Astrocyte (in vitro differentiated cells and primary cell): ENCODE measurements around the gene PDPK1. TPM values are rescaled to one million over a fixed set of nuclear protein-coding genes. Genes with fewer than 3 reads are reported as not detected.

Experiments
- DNase-seq: peaks from one replicate; pipeline ENCODE4 v3.0.0-alpha.2; 2010; ENCODE audit warnings: low read depth
- FAIRE-seq: peaks from 2 replicates; lab custom pipeline; 2011; peaks lifted over from hg19 to GRCh38; lab: Jason Lieb, UNC
- H2AFZ ChIP-seq: 2 replicates; pipeline ENCODE4 v1.6.0; 2012; ENCODE audit warnings: low read depth, low read length, inconsistent platforms
- H3K27ac ChIP-seq: 2 replicates; pipeline ENCODE4 v1.5.1; 2011; ENCODE audit warnings: low read depth, low read length, inconsistent platforms
- H3K27me3 ChIP-seq: 2 replicates; pipeline ENCODE4 v1.6.0; 2011; ENCODE audit warnings: low read length, inconsistent platforms; ENCODE audit not compliant: insufficient read depth
- H3K36me3 ChIP-seq: 2 replicates; pipeline ENCODE4 v1.5.1; 2011; ENCODE audit warnings: low read length, inconsistent platforms; ENCODE audit not compliant: insufficient read depth
- H3K4me1 ChIP-seq: 2 replicates; pipeline ENCODE4 v1.5.1; 2011; ENCODE audit warnings: low read length, inconsistent platforms; ENCODE audit not compliant: insufficient read depth
- H3K4me2 ChIP-seq: 2 replicates; pipeline ENCODE4 v1.6.0; 2012; ENCODE audit warnings: low read length, inconsistent platforms
- H3K4me3 ChIP-seq: 2 replicates; pipeline ENCODE4 v1.5.1; 2011; ENCODE audit warnings: low read depth, mild to moderate bottlenecking, low read length, inconsistent platforms; ENCODE audit not compliant: insufficient read depth
- H3K79me2 ChIP-seq: 2 replicates; pipeline ENCODE4 v1.6.0; 2012; ENCODE audit warnings: mild to moderate bottlenecking, low read length, inconsistent platforms; ENCODE audit not compliant: insufficient read depth
- H3K9ac ChIP-seq: 2 replicates; pipeline ENCODE4 v1.6.0; 2012; ENCODE audit warnings: mild to moderate bottlenecking, low read length, inconsistent platforms
- H3K9me3 ChIP-seq: 2 replicates; pipeline ENCODE4 v1.5.1; 2012; ENCODE audit warnings: low read depth, mild to moderate bottlenecking, low read length, inconsistent platforms; ENCODE audit not compliant: insufficient read depth
- H4K20me1 ChIP-seq: 2 replicates; pipeline ENCODE4 v1.6.0; 2012; ENCODE audit warnings: low read length, inconsistent platforms; ENCODE audit not compliant: insufficient read depth
- H3K27ac Mint-ChIP-seq: one replicate; pipeline ENCODE4 v1.8.0; 2021; ENCODE audit warnings: mild to moderate bottlenecking, mixed read lengths; ENCODE audit not compliant: unreplicated experiment
- H3K27me3 Mint-ChIP-seq: one replicate; pipeline ENCODE4 v1.8.0; 2021; ENCODE audit warnings: low read depth, mixed read lengths; ENCODE audit not compliant: unreplicated experiment
- H3K36me3 Mint-ChIP-seq: one replicate; pipeline ENCODE4 v1.8.0; 2021; ENCODE audit warnings: low read depth, mixed read lengths; ENCODE audit not compliant: unreplicated experiment
- H3K4me1 Mint-ChIP-seq: one replicate; pipeline ENCODE4 v1.8.0; 2021; ENCODE audit warnings: low read depth, mixed read lengths; ENCODE audit not compliant: unreplicated experiment
- H3K4me3 Mint-ChIP-seq: one replicate; pipeline ENCODE4 v1.8.0; 2021; ENCODE audit warnings: mild to moderate bottlenecking, moderate library complexity, mixed read lengths; ENCODE audit not compliant: unreplicated experiment
- H3K9me3 Mint-ChIP-seq: one replicate; pipeline ENCODE4 v1.8.0; 2021; ENCODE audit warnings: mild to moderate bottlenecking, mixed read lengths; ENCODE audit not compliant: unreplicated experiment
- CTCF ChIP-seq: IDR thresholded peaks from 2 replicates; pipeline ENCODE4 v1.5.1; 2011; ENCODE audit warnings: low read depth, mild to moderate bottlenecking, inconsistent platforms, low read length, moderate library complexity; ENCODE audit not compliant: insufficient read depth
- EZH2 ChIP-seq: IDR thresholded peaks from 2 replicates; pipeline ENCODE4 v1.6.1; 2012; ENCODE audit warnings: mild to moderate bottlenecking, low read length, inconsistent platforms; ENCODE audit not compliant: insufficient read depth
- total RNA-seq: library from RNA; stranded (reverse); gene quantifications from 2 replicates; pipeline ENCODE4 v1.2.1, GENCODE V29; 2021

PDPK1 gene
- total RNA-seq, 1 donor from 2014 or later, result 48.1 TPM

- Histone ChIP-seq H2AFZ (no peak overlapping the region), H3K9ac (no peak overlapping the region), H3K27me3 (no peaks in the 10 kb centered on the region), H3K4me1 (peaks cover 16% of the 10 kb centered on the region), H3K27ac (no peak overlapping the region), H3K4me2 (no peak overlapping the region), H3K9me3 (no peaks in the 10 kb centered on the region), H3K79me2 (peaks cover 15% of the 10 kb centered on the region), H4K20me1 (peaks cover 23% of the 10 kb centered on the region), H3K36me3 (peaks cover 15% of the 10 kb centered on the region), H3K4me3 (no peak overlapping the region)
- Mint-ChIP-seq H3K4me1 (peaks cover 2% of the 10 kb centered on the region), H3K9me3 (no peaks in the 10 kb centered on the region), H3K27ac (no peak overlapping the region), H3K36me3 (peaks cover 9% of the 10 kb centered on the region), H3K4me3 (no peak overlapping the region), H3K27me3 (no peaks in the 10 kb centered on the region)
- no peak for FAIRE-seq
- no peak for DNase-seq
- TF ChIP-seq EZH2 (no peak), CTCF (no peak)
Measured at GRCh38 chr16:2528161-2529060, 9.4 kb upstream of the PDPK1 start.

- no peak overlapping the region for H3K9ac ChIP-seq
- H3K4me3 ChIP-seq, result no peak overlapping the region
- no peak overlapping the region for H3K27ac ChIP-seq
- peaks cover 16% of the 10 kb centered on the region for H3K4me1 ChIP-seq
- no peak overlapping the region for H2AFZ ChIP-seq
- Mint-ChIP-seq H3K4me3 (peak overlapping the region; percentile 27), H3K36me3 (peaks cover 7% of the 10 kb centered on the region), H3K27me3 (no peaks in the 10 kb centered on the region), H3K4me1 (peaks cover 3% of the 10 kb centered on the region), H3K9me3 (no peaks in the 10 kb centered on the region), H3K27ac (no peak overlapping the region)
- H3K9me3 ChIP-seq, result no peaks in the 10 kb centered on the region
- FAIRE-seq (no peak), DNase-seq (no peak)
- TF ChIP-seq CTCF, result no peak
- H3K4me2 ChIP-seq, result no peak overlapping the region
- peaks cover 8% of the 10 kb centered on the region for H3K36me3 ChIP-seq
- H4K20me1 ChIP-seq, result peaks cover 15% of the 10 kb centered on the region
- no peaks in the 10 kb centered on the region for H3K27me3 ChIP-seq
- peaks cover 8% of the 10 kb centered on the region for H3K79me2 ChIP-seq
Measured at GRCh38 chr16:2529061-2529931, 8.5 kb upstream of the PDPK1 start.
